ENCODE data around the gene XK. TPM values are rescaled to one million over a fixed set of nuclear protein-coding genes. Genes with fewer than 3 reads are reported as not detected.

XK gene
- total RNA-seq, 1 donor from 2014 or later = 1.7 TPM

DNA sequence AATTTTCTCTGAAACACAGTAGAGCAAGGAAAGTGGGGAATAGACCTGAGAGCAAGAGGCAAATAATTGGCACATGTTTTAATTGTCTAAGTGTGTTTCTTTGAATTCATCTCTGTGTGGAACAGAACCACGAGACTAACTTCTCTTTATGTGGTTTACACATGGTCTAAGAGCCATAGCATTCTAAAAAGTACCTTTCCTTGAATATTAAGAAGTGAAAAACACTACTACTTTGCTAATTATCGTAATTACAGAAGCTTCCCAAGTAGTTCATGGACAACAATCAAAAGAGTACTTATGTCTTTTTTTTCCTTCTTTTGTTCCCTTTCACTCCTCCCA is 91.4 kb downstream of the XK start:
- Mint-ChIP-seq H3K4me1 (ENCODE audit: unreplicated experiment) (no peaks in the 10 kb centered on the region), H3K4me3 (no peak overlapping the region), H3K27ac (no peak overlapping the region), H3K9me3 (no peaks in the 10 kb centered on the region), H3K36me3 (no peaks in the 10 kb centered on the region), H3K27me3 (no peaks in the 10 kb centered on the region)
- DNase-seq (ENCODE audit: extremely low spot score, unreplicated experiment) = no peak
- TF ChIP-seq, protein P1, sequence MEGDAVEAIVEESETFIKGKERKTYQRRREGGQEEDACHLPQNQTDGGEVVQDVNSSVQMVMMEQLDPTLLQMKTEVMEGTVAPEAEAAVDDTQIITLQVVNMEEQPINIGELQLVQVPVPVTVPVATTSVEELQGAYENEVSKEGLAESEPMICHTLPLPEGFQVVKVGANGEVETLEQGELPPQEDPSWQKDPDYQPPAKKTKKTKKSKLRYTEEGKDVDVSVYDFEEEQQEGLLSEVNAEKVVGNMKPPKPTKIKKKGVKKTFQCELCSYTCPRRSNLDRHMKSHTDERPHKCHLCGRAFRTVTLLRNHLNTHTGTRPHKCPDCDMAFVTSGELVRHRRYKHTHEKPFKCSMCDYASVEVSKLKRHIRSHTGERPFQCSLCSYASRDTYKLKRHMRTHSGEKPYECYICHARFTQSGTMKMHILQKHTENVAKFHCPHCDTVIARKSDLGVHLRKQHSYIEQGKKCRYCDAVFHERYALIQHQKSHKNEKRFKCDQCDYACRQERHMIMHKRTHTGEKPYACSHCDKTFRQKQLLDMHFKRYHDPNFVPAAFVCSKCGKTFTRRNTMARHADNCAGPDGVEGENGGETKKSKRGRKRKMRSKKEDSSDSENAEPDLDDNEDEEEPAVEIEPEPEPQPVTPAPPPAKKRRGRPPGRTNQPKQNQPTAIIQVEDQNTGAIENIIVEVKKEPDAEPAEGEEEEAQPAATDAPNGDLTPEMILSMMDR (conservative IDR thresholded peaks at IDR 0.05) = no peak

DNA sequence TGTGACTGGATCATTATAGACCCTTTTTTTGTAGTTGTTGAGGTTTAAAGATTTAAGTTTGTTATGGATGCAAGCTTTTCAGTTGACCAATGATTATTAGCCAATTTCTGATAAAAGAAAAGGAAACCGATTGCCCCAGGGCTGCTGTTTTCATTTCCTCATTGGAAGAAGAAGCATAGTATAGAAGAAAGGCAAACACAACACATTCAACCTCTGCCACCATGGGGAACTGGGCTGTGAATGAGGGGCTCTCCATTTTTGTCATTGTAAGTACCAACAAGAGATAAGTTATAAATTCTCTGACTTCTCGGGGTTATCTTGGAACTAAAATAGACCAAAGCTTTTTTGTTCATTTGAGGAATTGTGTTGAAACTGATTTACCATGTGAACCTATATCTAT is 94.3 kb downstream of the XK start, which contains the start of gene CYBB:
Gene CYBB (plus strand): TSS at position 203 of the 400 bp plus-strand sequence. CDS start 19 bp downstream, at position 222.
- no peaks in the 10 kb centered on the region for H3K27me3 Mint-ChIP-seq
- no peaks in the 10 kb centered on the region for H3K4me1 Mint-ChIP-seq (ENCODE audit: unreplicated experiment)
- no peak within 1 kb of the TSS for H3K27ac Mint-ChIP-seq
- TF ChIP-seq, protein P1 (conservative IDR thresholded peaks at IDR 0.05) = no peak
- no peak within 1 kb of the TSS for H3K4me3 Mint-ChIP-seq
- no peaks in the 10 kb centered on the region for H3K9me3 Mint-ChIP-seq
- no peaks in the 10 kb centered on the region for H3K36me3 Mint-ChIP-seq
- no peak for DNase-seq (ENCODE audit: extremely low spot score, unreplicated experiment)

DNA sequence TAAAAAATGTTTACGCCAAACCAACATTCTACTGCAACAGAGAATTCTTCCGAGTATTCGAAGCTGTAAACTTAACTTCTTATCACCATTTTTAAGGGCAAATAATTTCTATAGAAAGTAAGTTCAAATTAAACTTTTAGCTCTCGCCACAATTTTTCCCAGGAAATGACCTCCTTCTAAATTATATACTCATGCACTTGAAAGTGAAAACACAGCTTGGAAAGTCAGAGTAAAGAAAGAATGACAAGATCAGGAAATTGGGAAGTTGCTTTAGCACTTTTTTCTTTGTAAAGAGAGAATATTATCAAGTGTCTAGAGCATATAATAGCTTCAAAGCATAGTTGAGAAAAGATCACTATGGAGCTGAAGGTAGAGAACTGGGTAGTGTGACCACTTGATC is 95.5 kb downstream of the XK start:
- no peak for DNase-seq (ENCODE audit: extremely low spot score, unreplicated experiment)
- H3K4me1 Mint-ChIP-seq (ENCODE audit: unreplicated experiment) = no peaks in the 10 kb centered on the region
- H3K27ac Mint-ChIP-seq = no peak overlapping the region
- no peaks in the 10 kb centered on the region for H3K9me3 Mint-ChIP-seq
- TF ChIP-seq, protein P1 (conservative IDR thresholded peaks at IDR 0.05) = no peak
- H3K36me3 Mint-ChIP-seq = no peaks in the 10 kb centered on the region
- no peaks in the 10 kb centered on the region for H3K27me3 Mint-ChIP-seq
- no peak overlapping the region for H3K4me3 Mint-ChIP-seq

Other genes starting within 250 kb of the XK start
- gene LANCL3, start 114.1 kb upstream of the XK start, total RNA-seq (ENCODE audit: low replicate concordance) = 0.59 and 1.1 TPM in 2 replicates
- 0.17 TPM in 2 replicates for gene CYBB, start 94.3 kb downstream of the XK start, total RNA-seq (ENCODE audit: low replicate concordance)
- gene DYNLT3, start 161.8 kb downstream of the XK start, total RNA-seq (ENCODE audit: low replicate concordance) = 13.7 and 16.3 TPM in 2 replicates